Tibial artery (tissue), 4 donors: ENCODE measurements around the gene TTLL11.

Experiments
- DNase-seq, 2 donors: peaks; one replicate each; pipeline ENCODE4 v3.0.0-alpha.2; 2019
- H3K27ac ChIP-seq, 2 donors: fragments of 200-600 bp; sonication (generic) in 1 of 2; 1 replicate in 1 of 2; 2 replicates in 1 of 2; pipeline ENCODE4 v1.5.1; 2018 to 2019; ENCODE audit warnings: mild to moderate bottlenecking in 1 of 2
- H3K27me3 ChIP-seq, 2 donors: fragments of 200-600 bp; sonication (generic) in 1 of 2; one replicate each; pipeline versions ENCODE4 v1.5.1 to v1.6.0; 2016 to 2019
- H3K36me3 ChIP-seq, 3 donors: fragments of 200-600 bp; sonication (generic) in 2 of 3; one replicate each; pipeline ENCODE4 v1.5.1; 2016 to 2019; ENCODE audit warnings: mild to moderate bottlenecking in 2 of 3
- H3K4me1 ChIP-seq, 4 donors: fragments of 200-600 bp; sonication (generic) in 2 of 4; 1 replicate in 3 of 4; 2 replicates in 1 of 4; pipeline ENCODE4 v1.5.1; 2016 to 2019
- H3K4me3 ChIP-seq, 2 donors: fragments of 200-600 bp; sonication (generic) in 1 of 2; 1 replicate in 1 of 2; 2 replicates in 1 of 2; pipeline ENCODE4 v1.5.1; 2018 to 2019; ENCODE audit warnings: mild to moderate bottlenecking in 2 of 2
- H3K9me3 ChIP-seq, 3 donors: fragments of 200-600 bp; sonication (generic) in 1 of 3; one replicate each; pipeline ENCODE4 v1.5.1; 2016 to 2019
- intact Hi-C: fragments of 100-400 bp; cut with DNase I; formaldehyde crosslinking; loops from one replicate; pipeline ENCODE4 v1.15.0; 2023; ENCODE audit warnings: low total_unique reads
- TF ChIP-seq, protein P1 (sequence below), 2 experiments: fragments of 200-600 bp in 1 of 2; fragments of 450-650 bp in 1 of 2; IDR thresholded peaks; one replicate each; pipeline ENCODE4 v1.5.1; 2017 to 2019; ENCODE audit warnings: antibody characterized with exemption in 2 of 2, mild to moderate bottlenecking in 1 of 2, moderate library complexity in 1 of 2

Gene TTLL11

DNA sequence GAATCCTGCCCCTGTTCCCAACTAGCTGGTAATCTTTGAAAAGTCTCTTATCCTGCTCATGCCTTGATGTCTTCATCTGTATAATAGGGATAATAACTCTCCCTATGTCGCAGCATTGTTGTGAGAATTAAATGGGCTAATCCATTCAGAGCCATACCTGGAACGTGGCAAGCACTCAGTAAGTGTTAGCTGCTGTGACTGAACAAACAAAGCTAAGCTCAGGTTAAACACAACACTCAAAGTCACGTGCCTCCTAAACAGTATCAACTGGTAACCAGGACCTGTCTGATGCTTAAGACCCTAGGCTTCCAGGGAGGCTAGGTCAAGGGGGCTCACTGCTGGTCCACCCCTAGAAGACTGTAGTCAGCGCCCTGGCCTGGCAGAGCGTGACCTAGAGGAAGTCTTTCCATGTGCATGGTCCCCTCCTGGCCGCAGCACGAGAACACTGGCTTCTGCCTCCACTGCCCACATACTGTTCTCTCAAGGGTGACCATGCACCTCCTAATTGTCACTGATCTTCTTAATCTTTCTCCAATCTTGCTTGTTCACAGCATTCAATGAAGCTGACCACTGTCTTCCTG lies 211.1 kb downstream of the TTLL11 start:
- no peak for DNase-seq
- no peaks in the 10 kb centered on the region for H3K36me3 ChIP-seq
- H3K4me3 ChIP-seq, result no peak overlapping the region
- peaks cover 0 to 6% (median 5%) of the 10 kb centered on the region in 4 donors for H3K4me1 ChIP-seq
- H3K27me3 ChIP-seq, result no peaks in the 10 kb centered on the region
- intact Hi-C loops, result no loop called here
- H3K9me3 ChIP-seq, result no peaks in the 10 kb centered on the region
- TF ChIP-seq, protein P1, sequence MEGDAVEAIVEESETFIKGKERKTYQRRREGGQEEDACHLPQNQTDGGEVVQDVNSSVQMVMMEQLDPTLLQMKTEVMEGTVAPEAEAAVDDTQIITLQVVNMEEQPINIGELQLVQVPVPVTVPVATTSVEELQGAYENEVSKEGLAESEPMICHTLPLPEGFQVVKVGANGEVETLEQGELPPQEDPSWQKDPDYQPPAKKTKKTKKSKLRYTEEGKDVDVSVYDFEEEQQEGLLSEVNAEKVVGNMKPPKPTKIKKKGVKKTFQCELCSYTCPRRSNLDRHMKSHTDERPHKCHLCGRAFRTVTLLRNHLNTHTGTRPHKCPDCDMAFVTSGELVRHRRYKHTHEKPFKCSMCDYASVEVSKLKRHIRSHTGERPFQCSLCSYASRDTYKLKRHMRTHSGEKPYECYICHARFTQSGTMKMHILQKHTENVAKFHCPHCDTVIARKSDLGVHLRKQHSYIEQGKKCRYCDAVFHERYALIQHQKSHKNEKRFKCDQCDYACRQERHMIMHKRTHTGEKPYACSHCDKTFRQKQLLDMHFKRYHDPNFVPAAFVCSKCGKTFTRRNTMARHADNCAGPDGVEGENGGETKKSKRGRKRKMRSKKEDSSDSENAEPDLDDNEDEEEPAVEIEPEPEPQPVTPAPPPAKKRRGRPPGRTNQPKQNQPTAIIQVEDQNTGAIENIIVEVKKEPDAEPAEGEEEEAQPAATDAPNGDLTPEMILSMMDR (IDR thresholded peaks at IDR 0.05), result no peak
- no peak overlapping the region for H3K27ac ChIP-seq

GRCh38 chr9:121880343-121880898 lies 212.7 kb downstream of the TTLL11 start:
- TF ChIP-seq, protein P1 (IDR thresholded peaks at IDR 0.05), result no peak
- no peak for DNase-seq
- no peaks in the 10 kb centered on the region for H3K9me3 ChIP-seq
- H3K27ac ChIP-seq, result no peak overlapping the region
- H3K4me3 ChIP-seq, result no peak overlapping the region
- H3K4me1 ChIP-seq, result peaks cover 0 to 8% (median 7%) of the 10 kb centered on the region in 4 donors
- H3K27me3 ChIP-seq, result no peaks in the 10 kb centered on the region
- H3K36me3 ChIP-seq, result no peaks in the 10 kb centered on the region
- intact Hi-C loops, result no loop called here

DNA sequence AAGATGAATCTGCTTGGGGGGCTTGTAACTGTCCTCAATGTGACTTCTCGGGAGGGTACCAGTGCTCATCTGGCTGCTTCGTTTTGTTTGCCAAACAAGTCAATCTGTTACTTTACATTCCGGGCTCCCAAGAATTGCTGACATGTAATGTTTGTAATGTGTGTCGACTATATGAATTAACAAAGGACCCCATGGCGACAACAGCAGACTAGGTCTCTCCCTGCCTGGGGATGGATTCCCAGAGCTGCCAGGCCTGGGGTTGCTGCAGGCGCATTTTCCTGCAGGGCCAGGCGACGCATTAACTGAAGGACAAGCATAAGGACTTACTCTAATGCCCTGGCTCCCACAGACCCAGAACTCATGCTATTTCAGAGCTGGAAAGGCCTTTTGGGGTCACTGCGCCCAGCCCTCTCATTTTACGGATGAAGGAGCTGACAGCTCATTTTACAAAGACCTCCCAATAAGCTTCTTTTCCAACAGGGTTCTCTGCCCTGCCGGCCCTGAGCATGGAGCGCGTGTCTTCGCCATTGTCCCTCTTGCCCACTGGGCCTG lies 214.8 kb downstream of the TTLL11 start:
- no peak for DNase-seq
- Histone ChIP-seq H3K4me1 (peaks cover 0 to 8% (median 7%) of the 10 kb centered on the region in 4 donors), H3K4me3 (no peak overlapping the region), H3K36me3 (no peaks in the 10 kb centered on the region), H3K27me3 (no peaks in the 10 kb centered on the region), H3K9me3 (no peaks in the 10 kb centered on the region), H3K27ac (no peak overlapping the region)
- intact Hi-C loops, result no loop called here
- TF ChIP-seq, protein P1 (IDR thresholded peaks at IDR 0.05), result no peak

GRCh38 chr9:121876658-121877271 lies 216.3 kb downstream of the TTLL11 start:
- Histone ChIP-seq H3K27me3 (no peaks in the 10 kb centered on the region), H3K4me3 (no peak overlapping the region), H3K27ac (no peak overlapping the region), H3K36me3 (no peaks in the 10 kb centered on the region), H3K4me1 (peaks cover 0 to 8% (median 7%) of the 10 kb centered on the region in 4 donors), H3K9me3 (no peaks in the 10 kb centered on the region)
- intact Hi-C loops, result no loop called here
- DNase-seq, result no peak
- TF ChIP-seq, protein P1 (IDR thresholded peaks at IDR 0.05), result no peak

DNA sequence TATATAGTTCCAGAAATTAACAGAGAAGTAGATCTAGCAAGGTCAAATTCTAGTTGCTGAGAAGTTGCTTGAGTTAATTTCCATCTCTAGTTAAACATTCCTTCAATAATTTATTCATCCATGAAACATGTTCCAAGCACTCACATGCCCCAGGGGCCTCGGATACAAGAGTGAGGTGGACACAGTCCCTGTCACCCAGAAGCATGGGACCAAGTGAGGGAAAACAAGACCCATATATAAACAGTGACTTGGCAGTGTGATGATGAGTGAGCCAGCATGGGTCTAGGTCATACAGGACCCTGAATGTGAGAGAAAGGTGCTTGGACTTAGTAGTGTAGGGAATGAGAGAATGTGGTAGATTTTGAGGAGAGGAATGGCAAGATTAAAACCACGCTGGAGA lies 216.9 kb downstream of the TTLL11 start:
- intact Hi-C loops, result no loop called here
- Histone ChIP-seq H3K4me3 (no peak overlapping the region), H3K27ac (no peak overlapping the region), H3K4me1 (peaks cover 0 to 8% (median 7%) of the 10 kb centered on the region in 4 donors), H3K9me3 (no peaks in the 10 kb centered on the region), H3K36me3 (no peaks in the 10 kb centered on the region), H3K27me3 (no peaks in the 10 kb centered on the region)
- TF ChIP-seq, protein P1 (IDR thresholded peaks at IDR 0.05), result no peak
- no peak for DNase-seq
